GM21526 (cell line): ENCODE results near the gene FIBIN.
"Not testable (repeated sequence)": the region's sequence is repeated elsewhere in the genome, so short reads cannot be mapped to it uniquely, and the experiment has no call there.

ENCODE experiments used
- ATAC-seq: cut with Tn5 transposase; IDR thresholded peaks from one replicate; pipeline ENCODE4 v1.9.1; 2021; ENCODE audit warnings: moderate library complexity; ENCODE audit not compliant: unreplicated experiment, low FRiP score

Gene FIBIN

GRCh38 chr11:26993965-26994457 is at the start of gene FIBIN:
FIBIN (plus strand) TSS chr11:26994112; CDS start chr11:26994527, 415 bp downstream.
- no peak for ATAC-seq

- no peak for ATAC-seq
These were observed 48.8 kb upstream of the FIBIN start for GRCh38 chr11:26944866-26945664.

- no peak for ATAC-seq
These were observed 47.6 kb upstream of the FIBIN start for GRCh38 chr11:26946257-26946716.

GRCh38 chr11:26947379-26947844 is 46.5 kb upstream of the FIBIN start:
- ATAC-seq: no peak

- no peak for ATAC-seq
These were observed 45.8 kb upstream of the FIBIN start for GRCh38 chr11:26947904-26948639.

- ATAC-seq: no peak
These were observed 45.0 kb upstream of the FIBIN start for GRCh38 chr11:26948881-26949280.

- no peak for ATAC-seq
These were observed 44.1 kb upstream of the FIBIN start for GRCh38 chr11:26949846-26950245.

GRCh38 chr11:26950260-26950719 is 43.6 kb upstream of the FIBIN start:
- no peak for ATAC-seq

GRCh38 chr11:26951809-26952515 is 42.0 kb upstream of the FIBIN start:
- no peak for ATAC-seq

- no peak for ATAC-seq
These were observed 40.0 kb upstream of the FIBIN start for GRCh38 chr11:26953770-26954392.

GRCh38 chr11:26958005-26958701 is 35.8 kb upstream of the FIBIN start:
- no peak for ATAC-seq

GRCh38 chr11:26958702-26959049 is 35.2 kb upstream of the FIBIN start:
- ATAC-seq: no peak

- ATAC-seq: no peak
These were observed 33.6 kb upstream of the FIBIN start for GRCh38 chr11:26960281-26960680.

- ATAC-seq: no peak
These were observed 30.1 kb upstream of the FIBIN start for GRCh38 chr11:26963764-26964163.

GRCh38 chr11:26964339-26964738 is 29.6 kb upstream of the FIBIN start:
- ATAC-seq: no peak

GRCh38 chr11:26964847-26965485 is 28.9 kb upstream of the FIBIN start:
- not testable (repeated sequence) for ATAC-seq

GRCh38 chr11:26971961-26972360 is 22.0 kb upstream of the FIBIN start:
- ATAC-seq: no peak

- no peak for ATAC-seq
These were observed 19.7 kb upstream of the FIBIN start for GRCh38 chr11:26974069-26974783.

- no peak for ATAC-seq
These were observed 18.9 kb upstream of the FIBIN start for GRCh38 chr11:26974996-26975395.
